HTR-8/SVneo (cell line): ENCODE data around the gene COA1.
"Not testable (repeated sequence)": the region's sequence is repeated elsewhere in the genome, so short reads cannot be mapped to it uniquely, and the experiment has no call there.

ENCODE experiments used
- DNase-seq: peaks from one replicate; pipeline ENCODE4 v3.0.0; 2011; ENCODE audit warnings: low spot score, mixed read lengths; ENCODE audit not compliant: insufficient read length
- FAIRE-seq: peaks from 2 replicates; lab custom pipeline; 2011; peaks lifted over from hg19 to GRCh38; lab: Jason Lieb, UNC

COA1 gene

DNA sequence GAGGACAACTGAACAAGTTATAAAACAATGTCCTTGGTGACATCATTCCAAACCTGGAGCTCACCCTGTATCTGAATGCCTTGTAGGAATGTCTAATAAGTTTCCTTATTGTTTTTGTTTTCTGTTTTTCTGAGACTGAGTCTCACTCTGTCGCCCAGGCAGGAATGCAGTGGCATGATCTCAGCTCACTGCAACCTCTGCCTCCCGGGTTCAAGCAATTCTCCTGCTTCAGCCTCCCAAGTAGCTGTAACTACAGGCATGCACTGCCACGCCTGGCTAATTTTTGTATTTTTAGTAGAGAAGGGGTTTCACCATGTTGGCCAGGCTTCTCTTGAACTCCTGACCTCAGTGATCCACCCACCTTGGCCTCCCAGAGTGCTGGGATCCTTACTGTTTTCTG lies 2.2 kb upstream of the COA1 start:
- not testable (repeated sequence) for FAIRE-seq, DNase-seq

- DNase-seq: no peak
- FAIRE-seq: no peak
Measured at GRCh38 chr7:43729924-43730248, 563 bp upstream of the COA1 start.

GRCh38 chr7:43727494-43727893 lies 1.8 kb downstream of the COA1 start:
- DNase-seq (no peak), FAIRE-seq (no peak)

DNA sequence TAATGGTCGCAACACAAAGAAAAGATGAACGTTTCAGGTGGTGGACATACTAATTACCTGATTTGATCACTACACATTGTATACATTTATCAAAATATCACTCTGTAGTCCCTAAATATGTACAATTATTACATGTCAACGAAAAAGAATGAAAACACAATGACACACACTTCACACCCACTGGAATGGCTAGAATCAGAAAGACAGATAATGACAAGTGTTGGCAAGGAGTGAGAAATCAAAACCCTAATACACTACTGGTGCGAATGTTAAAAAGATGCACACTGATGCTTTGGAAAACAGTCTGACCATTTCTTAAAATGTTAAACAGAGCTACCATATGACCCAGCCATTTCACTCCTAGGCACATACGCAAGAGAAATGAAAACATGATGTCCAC lies 2.3 kb downstream of the COA1 start:
- DNase-seq: no peak
- no peak for FAIRE-seq

DNA sequence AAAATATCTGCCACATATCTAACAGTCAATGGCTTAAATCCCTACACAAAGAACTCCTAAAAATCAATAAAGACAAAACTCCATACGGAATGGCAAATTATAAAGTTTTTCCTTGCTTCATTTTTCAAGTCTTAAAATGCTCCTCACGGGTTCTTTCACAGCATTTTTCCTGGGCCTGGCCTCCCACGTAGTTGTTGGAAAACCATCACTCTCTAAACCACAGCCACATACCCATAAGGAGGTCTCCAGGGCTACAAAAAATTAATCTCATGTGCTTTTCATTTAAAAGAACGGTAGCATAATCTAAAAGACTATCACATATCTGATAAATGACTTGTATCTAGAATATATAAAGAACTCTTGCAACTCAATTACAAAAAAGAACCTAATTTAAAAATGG lies 2.9 kb downstream of the COA1 start:
- FAIRE-seq (no peak), DNase-seq (no peak)

- DNase-seq (no peak), FAIRE-seq (no peak)
Measured at GRCh38 chr7:43725251-43725650, 4.1 kb downstream of the COA1 start.

- FAIRE-seq (no peak), DNase-seq (no peak)
Measured at GRCh38 chr7:43723007-43723341, 6.3 kb downstream of the COA1 start.

DNA sequence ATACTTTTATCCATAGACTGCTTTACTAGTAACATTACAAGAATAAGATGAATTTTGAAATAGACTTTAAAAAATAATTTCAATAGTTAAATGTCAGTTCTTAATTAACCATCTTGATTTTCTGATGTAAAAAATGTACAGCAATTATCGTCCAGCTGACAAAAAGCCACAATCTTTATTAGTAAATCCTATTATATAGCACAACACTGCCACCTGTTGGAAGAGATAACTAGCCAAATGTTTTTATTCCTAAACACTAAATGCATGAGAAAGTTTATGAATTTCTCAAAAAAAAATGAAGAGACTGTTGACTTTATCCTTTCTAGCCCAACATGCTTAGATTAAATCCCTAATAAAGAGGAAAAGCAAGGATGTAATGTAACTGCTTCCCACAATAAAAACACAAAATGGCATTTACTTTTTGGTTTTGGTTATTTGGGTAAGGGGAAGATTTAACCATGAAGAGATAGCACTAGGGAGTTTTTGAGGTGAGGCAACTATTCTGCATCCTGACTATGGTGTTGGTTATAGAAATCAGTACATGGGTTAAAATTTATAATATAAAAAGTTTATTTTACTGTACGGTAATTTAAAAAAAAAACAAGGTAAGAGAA lies 8.0 kb downstream of the COA1 start:
- FAIRE-seq (no peak), DNase-seq (peak; percentile 35)

- no peak for DNase-seq
Measured at GRCh38 chr7:43716598-43716997, 12.7 kb downstream of the COA1 start.

GRCh38 chr7:43715966-43716365 lies 13.4 kb downstream of the COA1 start:
- not testable (repeated sequence) for FAIRE-seq

More at GRCh38 chr7:43716598-43716997, 12.7 kb downstream of the COA1 start:
- FAIRE-seq: no peak

GRCh38 chr7:43711503-43711902 lies 17.8 kb downstream of the COA1 start:
- FAIRE-seq: no peak
- DNase-seq: no peak

More at GRCh38 chr7:43715966-43716365, 13.4 kb downstream of the COA1 start:
- DNase-seq: not testable (repeated sequence)

GRCh38 chr7:43708055-43708454 lies 21.3 kb downstream of the COA1 start:
- not testable (repeated sequence) for DNase-seq

GRCh38 chr7:43703573-43703972 lies 25.8 kb downstream of the COA1 start:
- DNase-seq (no peak), FAIRE-seq (no peak)

More at GRCh38 chr7:43708055-43708454, 21.3 kb downstream of the COA1 start:
- not testable (repeated sequence) for FAIRE-seq

- DNase-seq (no peak), FAIRE-seq (no peak)
Measured at GRCh38 chr7:43702974-43703373, 26.3 kb downstream of the COA1 start.

GRCh38 chr7:43701929-43702328 lies 27.4 kb downstream of the COA1 start:
- DNase-seq (no peak), FAIRE-seq (no peak)

- DNase-seq (no peak), FAIRE-seq (no peak)
Measured at GRCh38 chr7:43701500-43701854, 27.8 kb downstream of the COA1 start.

DNA sequence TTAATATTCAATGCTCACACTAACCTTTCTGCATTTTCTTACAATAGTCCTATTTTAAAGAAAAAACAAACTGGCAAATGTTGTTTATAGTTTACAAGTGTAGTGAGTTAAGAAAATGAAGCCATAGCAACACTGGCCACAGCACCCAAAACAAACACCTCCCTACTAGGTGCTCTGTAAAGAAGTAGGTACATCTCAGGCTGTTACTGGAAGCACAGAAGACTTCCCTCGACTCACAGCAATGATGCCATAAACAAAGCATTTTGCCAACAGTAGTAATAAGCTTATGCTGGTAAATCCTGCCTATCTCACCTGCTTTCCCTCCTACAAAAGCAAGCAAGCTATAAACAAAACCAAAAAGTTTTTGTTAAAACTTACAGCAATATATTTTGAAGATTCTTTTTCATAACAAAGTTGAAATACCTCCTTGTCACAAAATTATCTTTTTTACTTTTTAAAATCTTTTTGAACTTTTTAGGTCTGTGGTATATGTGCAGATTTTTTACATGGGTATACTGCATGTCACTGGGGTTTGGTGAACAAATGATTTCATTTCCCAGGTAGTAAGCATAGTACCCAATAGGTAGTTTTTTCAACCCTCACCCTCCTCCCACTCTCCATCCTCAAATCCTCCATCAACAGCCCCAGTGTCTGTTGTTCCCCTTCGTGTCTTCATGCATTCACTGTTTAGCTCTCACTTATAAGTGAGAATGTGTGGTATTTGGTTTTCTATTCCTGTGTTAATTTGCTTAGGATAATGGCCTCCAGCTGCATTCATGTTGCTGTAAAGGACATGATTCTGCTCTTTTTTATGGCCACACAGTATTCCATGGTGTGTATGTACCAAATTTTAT lies 28.4 kb downstream of the COA1 start:
- DNase-seq (no peak), FAIRE-seq (no peak)

DNA sequence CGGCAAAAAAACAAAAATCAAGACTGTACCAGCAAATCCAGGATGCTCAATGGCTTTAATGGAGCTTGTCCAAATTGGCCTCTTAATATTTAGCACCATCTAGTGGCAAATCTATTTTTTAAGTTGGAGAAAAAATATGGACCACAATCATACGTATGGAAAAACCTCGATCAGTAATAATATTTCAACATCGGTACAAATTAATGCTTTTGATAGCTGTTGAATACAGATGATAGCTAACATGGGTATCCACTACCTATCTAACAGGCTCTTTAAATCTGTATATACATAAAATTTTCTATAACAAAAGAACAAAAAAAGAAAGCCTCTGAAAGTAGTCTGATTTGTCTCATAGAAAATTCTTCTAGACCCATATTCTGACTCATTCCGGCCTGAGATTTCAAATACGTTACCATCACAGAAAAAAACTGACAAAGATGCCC lies 29.2 kb downstream of the COA1 start:
- FAIRE-seq (no peak), DNase-seq (peak; percentile 42)

- DNase-seq (no peak), FAIRE-seq (no peak)
Measured at GRCh38 chr7:43698460-43699255, 30.7 kb downstream of the COA1 start.

DNA sequence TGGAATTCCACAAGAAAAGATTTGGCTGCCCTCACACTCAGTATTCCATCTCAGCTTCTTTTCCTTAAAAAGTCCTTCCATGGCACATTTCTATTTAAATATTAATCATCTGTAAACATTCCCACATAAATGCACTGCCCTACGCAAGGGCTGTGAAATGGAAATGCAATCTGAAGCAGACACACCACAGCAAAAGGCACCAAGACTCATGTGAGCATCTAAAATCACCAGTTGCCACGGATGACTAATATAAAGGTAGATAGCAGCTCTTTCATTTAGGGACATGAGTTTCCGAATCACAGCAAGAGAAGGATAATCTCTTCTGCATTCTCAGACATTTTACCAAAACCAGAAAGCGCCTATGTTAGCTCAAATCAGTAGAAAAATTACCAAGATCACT lies 31.6 kb downstream of the COA1 start:
- FAIRE-seq: no peak
- DNase-seq: no peak

- no peak for DNase-seq
- no peak for FAIRE-seq
Measured at GRCh38 chr7:43695365-43695764, 34.0 kb downstream of the COA1 start.
